Fibroblast of mammary gland (primary cell): ENCODE results near the gene TPRX1.

Source experiments
- DNase-seq: peaks from one replicate; pipeline ENCODE4 v3.0.0-alpha.2; 2010; ENCODE audit warnings: low read depth
- H3K4me3 ChIP-seq: 2 replicates; pipeline ENCODE4 v1.5.1; 2011; ENCODE audit warnings: low read depth, mild to moderate bottlenecking, low read length, moderate library complexity; ENCODE audit not compliant: control insufficient read depth
- TF ChIP-seq, protein P1 (sequence below): conservative IDR thresholded peaks from 2 replicates; pipeline ENCODE4 v1.5.1; 2011; ENCODE audit warnings: low read depth, low read length, inconsistent platforms; ENCODE audit not compliant: control insufficient read depth, insufficient read depth

TPRX1 gene

GRCh38 chr19:47836038-47836437 lies 31.7 kb upstream of the TPRX1 start:
- TF ChIP-seq, protein P1, sequence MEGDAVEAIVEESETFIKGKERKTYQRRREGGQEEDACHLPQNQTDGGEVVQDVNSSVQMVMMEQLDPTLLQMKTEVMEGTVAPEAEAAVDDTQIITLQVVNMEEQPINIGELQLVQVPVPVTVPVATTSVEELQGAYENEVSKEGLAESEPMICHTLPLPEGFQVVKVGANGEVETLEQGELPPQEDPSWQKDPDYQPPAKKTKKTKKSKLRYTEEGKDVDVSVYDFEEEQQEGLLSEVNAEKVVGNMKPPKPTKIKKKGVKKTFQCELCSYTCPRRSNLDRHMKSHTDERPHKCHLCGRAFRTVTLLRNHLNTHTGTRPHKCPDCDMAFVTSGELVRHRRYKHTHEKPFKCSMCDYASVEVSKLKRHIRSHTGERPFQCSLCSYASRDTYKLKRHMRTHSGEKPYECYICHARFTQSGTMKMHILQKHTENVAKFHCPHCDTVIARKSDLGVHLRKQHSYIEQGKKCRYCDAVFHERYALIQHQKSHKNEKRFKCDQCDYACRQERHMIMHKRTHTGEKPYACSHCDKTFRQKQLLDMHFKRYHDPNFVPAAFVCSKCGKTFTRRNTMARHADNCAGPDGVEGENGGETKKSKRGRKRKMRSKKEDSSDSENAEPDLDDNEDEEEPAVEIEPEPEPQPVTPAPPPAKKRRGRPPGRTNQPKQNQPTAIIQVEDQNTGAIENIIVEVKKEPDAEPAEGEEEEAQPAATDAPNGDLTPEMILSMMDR, result no peak
- no peak overlapping the region for H3K4me3 ChIP-seq
- DNase-seq, result no peak

GRCh38 chr19:47832723-47833122 lies 28.4 kb upstream of the TPRX1 start:
- TF ChIP-seq, protein P1, result no peak

DNA sequence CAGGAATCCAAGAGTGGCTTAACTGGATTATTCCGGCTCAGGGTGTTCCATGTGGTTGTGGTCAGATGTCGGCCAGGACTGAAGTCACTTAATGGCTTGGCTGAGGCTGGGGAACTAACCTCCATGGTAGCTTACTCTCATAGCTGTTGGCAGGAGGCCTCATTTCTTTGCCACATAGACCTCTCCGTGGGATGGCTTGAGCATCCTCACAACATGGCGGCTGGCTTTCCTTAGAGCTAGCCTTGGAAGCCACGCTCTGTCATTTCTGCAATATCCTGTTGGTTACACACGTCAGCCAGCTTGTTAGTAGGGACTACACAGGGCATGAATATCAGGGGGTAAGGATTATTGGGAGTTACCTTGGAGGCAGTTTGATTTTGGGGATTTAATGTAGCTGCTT lies 22.4 kb upstream of the TPRX1 start:
- DNase-seq, result no peak
- TF ChIP-seq, protein P1, result no peak
- H3K4me3 ChIP-seq, result no peak overlapping the region

More at GRCh38 chr19:47832723-47833122, 28.4 kb upstream of the TPRX1 start:
- H3K4me3 ChIP-seq, result no peak overlapping the region
- no peak for DNase-seq

- TF ChIP-seq, protein P1, result no peak
- no peak for DNase-seq
- H3K4me3 ChIP-seq, result no peak overlapping the region
Observed at GRCh38 chr19:47824396-47824795, 20.0 kb upstream of the TPRX1 start.

GRCh38 chr19:47821460-47822020 lies 17.2 kb upstream of the TPRX1 start, which contains the start of gene CRX:
CRX (plus strand) TSS chr19:47821937; CDS start chr19:47834444, 12,507 bp downstream.
- TF ChIP-seq, protein P1, result no peak

DNA sequence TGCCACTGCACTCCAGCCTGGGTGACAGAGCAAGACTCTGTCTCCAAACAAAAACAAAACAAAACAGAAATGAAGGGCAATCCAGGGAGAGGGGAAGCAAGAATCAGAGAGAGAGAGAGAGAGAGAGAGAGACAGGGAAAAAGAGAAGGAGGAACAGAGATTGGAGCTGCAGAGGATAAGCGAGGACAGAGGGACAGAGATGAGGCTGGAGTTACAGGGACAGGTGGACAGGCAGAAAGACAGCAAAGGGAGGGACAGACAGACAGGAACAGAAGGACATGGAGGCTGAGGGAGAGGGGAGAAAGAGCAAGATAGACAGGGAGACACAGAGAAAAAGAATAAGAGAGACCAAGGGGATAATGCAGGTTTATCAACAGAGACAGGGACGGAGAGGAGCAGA lies 16.1 kb upstream of the TPRX1 start:
- DNase-seq, result no peak
- TF ChIP-seq, protein P1, result no peak
- no peak overlapping the region for H3K4me3 ChIP-seq

More at GRCh38 chr19:47821460-47822020, 17.2 kb upstream of the TPRX1 start, which contains the start of gene CRX:
- no peak for DNase-seq
- no peak within 1 kb of the TSS for H3K4me3 ChIP-seq
